DMS 273 (cell line): Measurements from ENCODE around the gene TRPM8.
"Not testable (repeated sequence)": the region's sequence is repeated elsewhere in the genome, so short reads cannot be mapped to it uniquely, and the experiment has no call there.

Experiments
- DNase-seq: peaks from one replicate; lab custom pipeline; 2025; ENCODE audit not compliant: unreplicated experiment; lab: John Stamatoyannopoulos, UW

TRPM8 gene

GRCh38 chr2:233917116-233917515, at the start of gene TRPM8:
Gene TRPM8 (plus strand): TSS chr2:233917373. CDS start chr2:233926538, 9,165 bp downstream.
- no peak for DNase-seq

DNA sequence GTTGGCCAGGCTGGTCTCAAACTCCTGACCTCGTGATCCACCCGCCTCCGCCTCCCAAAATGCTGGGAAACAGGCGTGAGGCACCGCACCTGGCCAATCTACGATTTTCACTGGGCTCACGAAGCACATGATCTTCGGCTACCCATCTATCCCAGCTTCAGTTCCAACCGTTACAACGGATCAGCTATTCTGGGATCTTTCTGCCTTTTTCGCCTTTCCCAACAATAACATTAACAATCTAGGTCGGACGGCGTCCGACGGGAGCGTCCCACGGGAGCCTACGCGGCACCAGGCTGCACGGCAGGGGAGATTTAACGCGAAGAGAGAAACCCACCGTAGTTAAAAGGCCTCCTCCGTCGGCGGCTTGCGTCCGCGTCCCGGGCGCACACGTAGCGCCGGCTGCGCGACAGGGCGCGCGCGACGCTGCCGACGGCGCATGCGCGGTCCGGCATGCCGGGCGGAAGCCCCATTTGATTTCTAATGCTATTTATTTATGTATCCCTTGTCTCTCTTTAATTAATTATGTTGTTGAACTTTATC, 49.1 kb upstream of the TRPM8 start, which contains the start of gene MSL3B:
Gene MSL3B (minus strand): TSS at position 394 of the 540 bp plus-strand sequence.
- DNase-seq, result peak; percentile 90

- no peak for DNase-seq
Observed at GRCh38 chr2:233871432-233871831, 45.7 kb upstream of the TRPM8 start.

- not testable (repeated sequence) for DNase-seq
Observed at GRCh38 chr2:233872125-233872524, 45.0 kb upstream of the TRPM8 start.

DNA sequence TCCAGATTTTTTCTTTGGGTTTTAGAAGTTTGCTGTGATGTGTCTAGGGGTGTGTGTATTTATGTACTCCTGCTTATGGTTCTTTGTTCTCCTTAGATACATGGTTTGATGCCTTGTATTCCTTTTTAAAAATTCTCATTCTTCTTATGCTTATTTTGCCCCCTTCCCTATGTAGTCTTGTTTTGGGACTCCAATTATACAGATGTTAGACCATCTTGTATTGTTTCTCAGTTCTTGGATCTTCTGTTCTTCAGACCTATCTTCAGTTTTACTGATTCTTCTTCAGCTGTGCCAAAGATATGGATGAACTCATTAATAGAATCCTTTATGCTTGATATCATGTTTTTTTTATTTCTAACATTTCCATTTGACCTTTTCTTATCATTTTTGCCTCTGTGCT, 34.8 kb upstream of the TRPM8 start:
- no peak for DNase-seq

DNA sequence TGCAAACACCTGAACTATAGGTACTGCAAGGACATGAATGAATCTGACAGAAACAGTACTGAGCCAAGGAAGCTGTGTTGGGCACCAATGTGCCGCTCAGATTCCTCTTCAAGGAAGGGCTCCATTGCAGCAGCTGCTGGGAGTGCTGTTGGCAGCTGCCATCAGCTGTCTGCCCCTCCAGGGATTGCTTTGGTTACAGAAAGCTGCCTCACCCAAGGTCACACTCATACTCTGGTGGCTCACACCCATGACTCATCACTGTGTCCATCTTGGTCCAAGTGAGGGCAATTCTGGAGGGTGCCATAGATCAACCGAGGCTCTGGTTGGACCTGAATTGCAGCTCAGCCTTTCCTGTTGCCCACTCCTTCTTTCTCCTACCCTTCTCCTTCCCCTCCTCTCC, 24.4 kb upstream of the TRPM8 start:
- DNase-seq, result no peak

- not testable (repeated sequence) for DNase-seq
Observed at GRCh38 chr2:233896253-233896652, 20.9 kb upstream of the TRPM8 start.

DNA sequence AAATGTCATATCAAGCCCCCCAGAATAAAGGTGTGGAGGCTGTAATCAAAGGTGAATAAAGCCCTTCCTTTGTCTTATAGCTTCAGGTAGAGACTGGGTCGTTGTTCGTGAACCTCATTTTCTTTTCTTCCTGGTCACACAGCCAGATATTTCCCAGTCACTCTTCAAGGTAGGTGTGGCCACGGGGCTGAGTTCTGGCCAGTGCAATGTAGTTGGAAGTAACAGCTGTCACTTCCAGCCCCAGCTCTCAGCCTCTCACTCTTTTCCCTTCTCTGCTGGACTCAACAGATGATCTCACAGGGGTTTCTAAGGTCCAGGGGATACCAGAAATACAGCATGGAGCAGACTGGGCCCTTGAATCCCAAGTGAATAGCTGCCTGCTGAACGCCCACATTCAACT, 15.8 kb upstream of the TRPM8 start:
- DNase-seq, result peak; percentile 22

DNA sequence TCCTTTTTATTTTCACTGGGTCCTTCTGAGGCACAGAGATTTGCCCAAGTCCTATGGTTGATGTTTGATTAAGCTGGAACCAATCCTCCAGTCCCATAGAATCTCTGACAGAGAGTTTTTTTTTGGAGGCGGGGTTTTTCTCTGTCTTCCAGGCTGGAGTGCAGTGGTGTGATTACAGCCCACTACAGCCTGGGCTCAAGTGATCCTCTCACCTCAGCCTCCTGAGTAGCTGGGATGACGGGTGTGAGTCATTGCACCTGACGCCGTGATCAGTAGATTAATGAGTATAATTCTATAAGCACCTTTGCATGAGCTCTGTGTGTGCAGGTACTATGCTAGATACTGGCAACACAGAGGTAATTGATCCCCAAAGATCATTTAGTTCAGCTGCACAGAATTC, 15.3 kb upstream of the TRPM8 start:
- no peak for DNase-seq

DNA sequence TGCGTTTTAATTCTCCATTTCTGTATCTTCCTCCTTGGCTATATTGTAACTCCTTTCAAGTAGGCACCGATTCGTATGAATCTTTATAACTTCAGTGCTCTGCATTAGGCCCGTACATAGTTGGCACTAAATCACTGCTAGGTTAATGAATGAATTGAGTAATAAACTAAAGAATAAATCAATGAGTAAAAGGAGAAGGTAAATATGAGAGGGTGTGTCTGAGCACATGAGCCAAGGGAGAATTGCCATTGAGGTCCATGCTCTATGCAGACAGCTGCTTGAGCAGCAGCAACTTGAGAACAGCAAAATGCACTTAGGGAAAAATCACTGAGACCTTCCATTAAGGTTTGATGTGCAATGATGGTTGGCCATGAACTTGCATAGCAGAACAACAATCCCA, 11.2 kb upstream of the TRPM8 start:
- DNase-seq, result no peak

DNA sequence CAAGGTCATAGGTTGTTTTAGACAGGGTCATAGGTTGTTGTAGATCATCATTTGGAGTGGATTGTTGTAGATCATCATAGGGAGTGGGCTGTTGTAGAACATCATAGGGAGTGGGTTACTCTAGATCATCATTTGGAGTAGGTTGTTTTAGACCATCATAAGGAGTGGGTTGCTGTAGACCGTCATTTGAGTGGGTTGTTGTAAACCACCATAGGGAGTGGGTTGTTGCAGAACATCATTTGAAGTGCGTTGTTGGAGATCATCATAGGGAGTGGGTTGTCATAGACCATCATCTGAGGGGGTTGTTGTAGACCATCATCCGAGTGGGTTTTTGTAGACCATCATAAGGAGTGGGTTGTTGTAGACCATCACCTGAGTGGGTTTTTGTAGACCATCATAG, 9.5 kb upstream of the TRPM8 start:
- DNase-seq, result no peak

DNA sequence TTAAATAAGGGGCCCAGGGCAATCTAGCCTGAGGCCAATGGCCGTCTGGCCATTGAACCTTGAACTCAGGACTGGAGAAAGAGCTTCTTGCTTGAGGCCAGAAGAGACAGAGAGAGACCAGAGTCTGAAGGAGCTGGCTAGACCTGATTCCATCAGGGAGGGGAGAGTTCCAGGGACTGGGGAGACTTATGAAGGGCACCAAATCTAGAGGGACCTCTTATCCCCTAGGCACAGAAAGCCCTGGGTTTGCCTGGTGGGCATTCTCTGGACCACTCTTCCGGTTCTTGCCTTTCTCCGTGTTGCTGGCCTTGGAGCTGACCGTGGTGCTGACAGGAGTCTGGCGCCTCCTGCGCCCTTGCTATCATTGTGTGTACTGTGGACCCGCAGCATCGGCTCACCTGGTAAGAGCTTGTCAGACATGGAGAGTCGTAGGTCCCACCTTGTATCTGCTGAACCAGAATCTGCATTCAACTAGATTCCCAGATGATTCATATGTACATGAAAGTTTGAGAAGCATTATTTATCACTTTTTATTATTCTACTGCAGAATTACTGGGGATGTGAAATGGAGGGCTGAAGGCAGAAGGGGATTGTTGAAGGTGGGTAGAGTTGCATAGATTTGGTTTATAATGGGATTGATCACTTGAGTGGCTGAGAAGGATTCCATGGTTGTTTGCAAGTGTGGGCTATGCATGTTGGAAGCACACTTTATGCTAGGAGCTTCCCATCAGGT, 4.3 kb upstream of the TRPM8 start:
- peak; percentile 9 for DNase-seq

GRCh38 chr2:233915128-233915527, 2.0 kb upstream of the TRPM8 start:
- peak; percentile 19 for DNase-seq

DNA sequence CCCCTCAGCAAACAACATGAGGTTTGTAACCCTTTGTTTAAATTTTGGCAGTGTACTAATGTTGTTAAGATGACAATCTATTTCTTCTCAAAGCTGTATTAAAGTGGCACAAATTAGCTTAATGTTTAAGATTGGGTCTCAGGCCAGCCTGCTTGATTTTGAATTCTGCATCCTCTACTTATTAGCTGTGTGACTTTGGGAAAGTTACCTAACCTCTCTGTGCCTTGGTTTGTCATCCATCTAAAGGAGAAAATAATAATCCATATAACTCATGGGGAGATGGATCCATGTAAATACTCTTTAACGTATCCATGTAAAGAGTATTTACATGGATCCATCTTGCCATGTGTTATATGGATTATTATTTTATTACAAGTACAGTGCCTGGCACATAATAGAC, 2.1 kb downstream of the TRPM8 start:
- DNase-seq, result no peak

- DNase-seq, result no peak
Observed at GRCh38 chr2:233919938-233920337, 2.8 kb downstream of the TRPM8 start.

DNA sequence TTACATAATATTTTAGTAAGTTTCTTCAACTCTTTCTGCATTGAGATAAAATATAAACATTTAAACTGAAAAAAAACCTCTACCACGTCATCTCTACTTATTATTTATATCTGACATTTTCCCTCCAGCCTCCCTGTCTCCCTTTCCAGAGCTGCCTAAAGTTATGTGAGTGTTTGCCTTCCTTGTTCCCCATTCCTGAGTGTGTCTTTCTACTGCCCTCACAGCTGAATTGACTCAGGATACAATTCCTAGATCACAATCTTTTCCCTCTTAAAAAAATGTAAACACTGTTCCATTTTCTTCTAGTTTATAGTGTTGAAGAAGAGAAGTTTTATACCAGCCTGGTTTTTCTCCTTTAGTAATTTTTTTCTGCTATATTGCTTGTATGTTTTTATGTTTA, 5.3 kb downstream of the TRPM8 start:
- DNase-seq, result no peak

DNA sequence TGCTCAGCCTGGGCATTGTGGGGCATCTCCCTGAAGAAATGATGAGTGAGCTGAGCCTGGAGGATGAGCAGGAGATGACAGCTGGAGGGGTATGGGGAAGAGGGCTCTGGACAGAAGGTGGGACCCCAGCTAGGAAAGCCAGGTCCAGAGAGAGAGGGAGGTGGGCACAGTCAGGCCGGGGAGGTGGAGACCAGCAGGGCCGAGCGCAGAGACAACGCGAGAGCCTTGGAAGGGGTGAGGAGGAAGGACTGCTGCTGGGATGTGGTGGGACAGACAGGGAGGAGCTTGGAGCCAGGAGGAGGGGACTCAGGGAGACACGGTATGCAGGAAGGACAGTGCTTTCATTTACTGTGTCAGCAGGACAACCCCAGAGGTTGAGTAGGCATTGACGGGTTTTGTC, 8.2 kb downstream of the TRPM8 start:
- no peak for DNase-seq

DNA sequence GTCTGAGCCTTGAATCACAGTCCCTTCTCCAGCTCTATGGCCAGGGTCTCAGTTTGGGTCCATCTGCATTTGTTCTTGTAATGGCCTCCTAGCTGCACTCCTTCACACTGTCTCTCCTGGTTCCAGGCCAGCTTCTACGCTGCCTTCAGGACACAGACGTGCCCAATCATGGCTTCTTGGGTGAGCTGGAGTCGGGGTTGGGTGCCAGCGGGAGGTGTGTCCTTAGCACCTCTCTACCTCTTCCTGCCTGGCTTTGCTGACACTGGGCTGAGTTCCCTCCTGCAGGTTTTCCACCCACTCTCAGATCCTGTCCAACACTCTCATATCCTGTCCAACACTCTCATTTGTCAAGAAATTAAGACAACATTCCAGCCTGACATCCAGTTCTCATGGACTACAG, 9.6 kb downstream of the TRPM8 start:
- no peak for DNase-seq

GRCh38 chr2:233928594-233929351, 11.6 kb downstream of the TRPM8 start:
- peak; percentile 61 for DNase-seq

- peak; percentile 32 for DNase-seq
Observed at GRCh38 chr2:233929352-233930022, 12.3 kb downstream of the TRPM8 start.

- no peak for DNase-seq
Observed at GRCh38 chr2:233934524-233934923, 17.4 kb downstream of the TRPM8 start.

DNA sequence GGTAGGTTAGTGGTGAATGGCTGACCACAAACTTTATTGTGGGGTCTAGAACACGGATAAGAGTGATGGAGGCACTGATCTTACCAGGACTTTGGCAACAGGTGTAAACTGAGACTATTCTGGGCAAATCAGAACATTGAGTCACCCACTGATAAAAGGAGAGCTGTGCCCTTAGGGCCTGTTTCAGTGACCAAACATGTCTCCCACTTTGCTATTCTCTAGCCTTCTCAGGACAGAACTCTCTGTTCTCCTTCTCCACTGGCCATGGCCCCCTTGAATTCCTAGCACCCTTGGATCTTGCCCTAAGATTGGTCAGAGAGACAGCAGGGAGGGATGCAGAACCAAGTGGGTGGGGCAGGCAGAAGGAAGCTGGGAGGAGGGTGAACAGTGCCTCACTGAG, 18.3 kb downstream of the TRPM8 start:
- no peak for DNase-seq
